CD14-positive monocyte (primary cell): Measurements from ENCODE around the gene VDAC1. TPM values are rescaled to one million over a fixed set of nuclear protein-coding genes. Genes with fewer than 3 reads are reported as not detected.
A peak's percentile ranks its signal among the peaks of the same experiment; 100 is the strongest.

ENCODE experiments used
- DNase-seq, 3 donors: peaks; one replicate each; pipeline ENCODE4 v3.0.0-alpha.2; 2011 to 2022
- H2AFZ ChIP-seq: 2 replicates; pipeline ENCODE4 v1.6.0; 2012; ENCODE audit warnings: mild to moderate bottlenecking, low read depth, low read length, inconsistent platforms; ENCODE audit not compliant: insufficient read depth, poor library complexity, severe bottlenecking
- H3K27ac ChIP-seq, 2 donors: 1 replicate in 1 of 2; 2 replicates in 1 of 2; pipeline ENCODE4 v1.5.1; 2012 to 2013; ENCODE audit warnings: low read length in 2 of 2, control low read depth in 1 of 2, inconsistent platforms in 1 of 2, low read depth in 1 of 2, mild to moderate bottlenecking in 1 of 2
- H3K27me3 ChIP-seq, 2 donors: one replicate each; pipeline versions ENCODE4 v1.6.0 to v1.6.1; 2011 to 2013; ENCODE audit warnings: low read length in 2 of 2; ENCODE audit not compliant: control insufficient read depth in 2 of 2, insufficient read depth in 2 of 2
- H3K36me3 ChIP-seq, 2 donors: replicated peaks in 1 of 2; 1 replicate in 1 of 2; 2 replicates in 1 of 2; pipeline versions ENCODE4 v1.5.1 to v1.6.1; 2012 to 2013; ENCODE audit warnings: low read length in 2 of 2, control low read depth in 1 of 2, inconsistent platforms in 1 of 2, mild to moderate bottlenecking in 1 of 2; ENCODE audit not compliant: insufficient read depth in 2 of 2, control insufficient read depth in 1 of 2
- H3K4me1 ChIP-seq, 2 donors: 1 replicate in 1 of 2; 2 replicates in 1 of 2; pipeline versions ENCODE4 v1.5.1 to v1.6.1; 2012 to 2013; ENCODE audit warnings: low read length in 2 of 2, control low read depth in 1 of 2, inconsistent platforms in 1 of 2, mild to moderate bottlenecking in 1 of 2, moderate library complexity in 1 of 2; ENCODE audit not compliant: insufficient read depth in 2 of 2, control insufficient read depth in 1 of 2
- H3K4me2 ChIP-seq: replicated peaks from 2 replicates; pipeline ENCODE3; 2012; ENCODE audit warnings: low read length, moderate library complexity, mild to moderate bottlenecking; ENCODE audit not compliant: poor library complexity, severe bottlenecking; ENCODE audit errors: extremely low read depth
- H3K4me3 ChIP-seq, 3 experiments: fragments of 200-600 bp in 1 of 3; sonication (generic) in 1 of 3; replicated peaks in 1 of 3; 1 replicate in 2 of 3; 2 replicates in 1 of 3; pipeline ENCODE4 v1.5.1; 2011 to 2013; ENCODE audit warnings: low read length in 3 of 3, mild to moderate bottlenecking in 3 of 3, control low read depth in 2 of 3, low read depth in 2 of 3, inconsistent platforms in 1 of 3, moderate library complexity in 1 of 3
- H3K79me2 ChIP-seq: 2 replicates; pipeline ENCODE4 v1.6.0; 2012; ENCODE audit warnings: mild to moderate bottlenecking, control low read depth, inconsistent platforms, low read length, moderate library complexity; ENCODE audit not compliant: insufficient read depth
- H3K9ac ChIP-seq: 2 replicates; pipeline ENCODE4 v1.6.0; 2017; ENCODE audit warnings: low read length, mild to moderate bottlenecking; ENCODE audit not compliant: insufficient read depth, poor library complexity, severe bottlenecking
- H3K9me3 ChIP-seq, 2 donors: replicated peaks in 1 of 2; 1 replicate in 1 of 2; 2 replicates in 1 of 2; pipeline versions ENCODE4 v1.5.1 to v1.6.1; 2012 to 2013; ENCODE audit warnings: low read length in 2 of 2, control low read depth in 1 of 2; ENCODE audit not compliant: control insufficient read depth in 1 of 2, insufficient read depth in 1 of 2
- H4K20me1 ChIP-seq: 2 replicates; pipeline ENCODE4 v1.6.0; 2012; ENCODE audit warnings: mild to moderate bottlenecking, low read length, control low read depth, moderate library complexity; ENCODE audit not compliant: insufficient read depth
- H3K27ac Mint-ChIP-seq, 7 donors: one replicate each; pipeline ENCODE4 v1.8.0; 2020; ENCODE audit warnings: mild to moderate bottlenecking in 7 of 7, mixed read lengths in 7 of 7, moderate library complexity in 6 of 7, inconsistent platforms in 2 of 7
- H3K27me3 Mint-ChIP-seq, 3 donors: one replicate each; pipeline ENCODE4 v1.8.0; 2021 to 2022; ENCODE audit warnings: low read depth in 3 of 3, mild to moderate bottlenecking in 3 of 3, mixed read lengths in 3 of 3, moderate library complexity in 3 of 3, inconsistent platforms in 1 of 3
- H3K36me3 Mint-ChIP-seq, 2 donors: one replicate each; pipeline ENCODE4 v1.8.0; 2020; ENCODE audit warnings: mixed read lengths in 2 of 2, inconsistent platforms in 1 of 2, mild to moderate bottlenecking in 1 of 2
- H3K4me1 Mint-ChIP-seq: one replicate; pipeline ENCODE4 v1.8.0; 2020; ENCODE audit warnings: mild to moderate bottlenecking, mixed read lengths
- H3K4me3 Mint-ChIP-seq, 2 donors: one replicate each; pipeline ENCODE4 v1.8.0; 2020; ENCODE audit warnings: mild to moderate bottlenecking in 2 of 2, mixed read lengths in 2 of 2, moderate library complexity in 1 of 2
- H3K9me3 Mint-ChIP-seq, 7 donors: one replicate each; pipeline ENCODE4 v1.8.0; 2020 to 2022; ENCODE audit warnings: mixed read lengths in 7 of 7, mild to moderate bottlenecking in 6 of 7, moderate library complexity in 6 of 7, inconsistent platforms in 2 of 7
- CTCF ChIP-seq: fragments of 200-600 bp; IDR thresholded peaks from one replicate; pipeline ENCODE4 v1.8.0; 2022; ENCODE audit warnings: antibody characterized with exemption, mild to moderate bottlenecking
- WGBS: methylation state at CpG from one replicate; pipeline ENCODE4 v1.1.5; 2013; ENCODE audit warnings: missing lambda C conversion rate; ENCODE audit not compliant: insufficient coverage; 5-methylcytosine and 5-hydroxymethylcytosine counted together
- intact Hi-C, 2 donors: fragments of 100-400 bp; cut with micrococcal nuclease; formaldehyde crosslinking; loops; one replicate each; pipeline versions ENCODE4 v1.15.0 to v1.15.1; 2023
- polyA plus RNA-seq, 3 donors: library from polyadenylated mRNA; depleted of rRNA in 1 of 3; unstranded in 2 of 3; stranded (reverse) in 1 of 3; fragments of 300-500 nt in 2 of 3; fragments of >200 nt in 1 of 3; fragmentation: Illumina TruSeq in 2 of 3; gene quantifications; 1 replicate in 2 of 3; 2 replicates in 1 of 3; pipeline ENCODE4 v1.2.3, GENCODE V29; 2012 to 2021

VDAC1 gene
- polyA plus RNA-seq, 3 donors: 59.9 to 107 (median 84.4) TPM

GRCh38 chr5:133927300-133928180 lies 77.2 kb downstream of the VDAC1 start:
- H4K20me1 ChIP-seq: no peaks in the 10 kb centered on the region
- no peaks in the 10 kb centered on the region for H3K9me3 ChIP-seq
- intact Hi-C loops: no loop called here
- WGBS: 98% methylated on average over 4 of the region's 13 CpGs
- H3K9ac ChIP-seq: no peak overlapping the region
- peaks cover 19 to 25% of the 10 kb centered on the region in 2 donors for H3K4me1 ChIP-seq
- H3K27me3 Mint-ChIP-seq: peaks cover 6 to 17% (median 16%) of the 10 kb centered on the region in 3 donors
- no peaks in the 10 kb centered on the region for H3K79me2 ChIP-seq
- no peak for DNase-seq
- peaks cover 26% of the 10 kb centered on the region for H3K4me1 Mint-ChIP-seq
- no peak overlapping the region for H3K27ac ChIP-seq
- H2AFZ ChIP-seq: no peak overlapping the region
- H3K9me3 Mint-ChIP-seq: no peaks in the 10 kb centered on the region
- TF ChIP-seq CTCF: no peak
- no peaks in the 10 kb centered on the region for H3K36me3 Mint-ChIP-seq
- H3K4me3 Mint-ChIP-seq: no peak overlapping the region
- no peak overlapping the region for H3K4me2 ChIP-seq
- no peak overlapping the region for H3K4me3 ChIP-seq
- H3K27ac Mint-ChIP-seq: no peak overlapping the region
- no peaks in the 10 kb centered on the region for H3K27me3 ChIP-seq
- no peaks in the 10 kb centered on the region for H3K36me3 ChIP-seq

- H3K27me3 Mint-ChIP-seq: peaks cover 6 to 17% (median 15%) of the 10 kb centered on the region in 3 donors
- no peaks in the 10 kb centered on the region for H3K36me3 Mint-ChIP-seq
- Histone ChIP-seq H3K79me2 (no peaks in the 10 kb centered on the region), H4K20me1 (no peaks in the 10 kb centered on the region), H3K4me2 (no peak overlapping the region), H3K36me3 (no peaks in the 10 kb centered on the region), H3K9me3 (no peaks in the 10 kb centered on the region), H3K4me3 (no peak overlapping the region), H3K4me1 (peaks cover 14 to 18% of the 10 kb centered on the region in 2 donors), H2AFZ (no peak overlapping the region), H3K27me3 (no peaks in the 10 kb centered on the region), H3K9ac (no peak overlapping the region), H3K27ac (no peak overlapping the region)
- intact Hi-C loops: no loop called here
- H3K9me3 Mint-ChIP-seq: no peaks in the 10 kb centered on the region
- peak overlapping the region in 1 of 7 donors; percentile 46 for H3K27ac Mint-ChIP-seq
- no peak for DNase-seq
- TF ChIP-seq CTCF: no peak
- 90% methylated on average over 15 of the region's 17 CpGs for WGBS
- no peak overlapping the region for H3K4me3 Mint-ChIP-seq
- H3K4me1 Mint-ChIP-seq: peaks cover 21% of the 10 kb centered on the region
These were observed 78.1 kb downstream of the VDAC1 start for GRCh38 chr5:133926489-133927299.
